MM.1S (cell line): Measurements from ENCODE around the gene GJB5.

Experiments
- DNase-seq: peaks from one replicate; pipeline ENCODE4 v3.0.0-alpha.2; 2015
- H2AFZ ChIP-seq: fragments of 300-600 bp; sonication (generic); 2 replicates; pipeline ENCODE4 v1.6.0; 2016; ENCODE audit warnings: antibody characterized with exemption, low read length
- H3F3A ChIP-seq: fragments of 300-600 bp; sonication (generic); 2 replicates; pipeline ENCODE4 v1.6.1; 2016; ENCODE audit warnings: mild to moderate bottlenecking, antibody characterized with exemption, low read length, moderate library complexity, mixed read lengths; ENCODE audit not compliant: insufficient read depth
- H3K27ac ChIP-seq: fragments of 300-600 bp; sonication (generic); 2 replicates; pipeline ENCODE4 v1.5.1; 2016; ENCODE audit warnings: mild to moderate bottlenecking, low read length
- H3K27me3 ChIP-seq: fragments of 300-600 bp; sonication (generic); replicated peaks from 2 replicates; pipeline ENCODE4 v1.6.0; 2016; ENCODE audit warnings: low read length; ENCODE audit not compliant: insufficient read depth
- H3K36me3 ChIP-seq: fragments of 300-600 bp; sonication (generic); replicated peaks from 2 replicates; pipeline ENCODE4 v1.6.1; 2016; ENCODE audit warnings: mild to moderate bottlenecking, low read length, mixed read lengths; ENCODE audit not compliant: insufficient read depth
- H3K4me1 ChIP-seq: fragments of 300-600 bp; sonication (generic); 2 replicates; pipeline ENCODE4 v1.6.1; 2016; ENCODE audit warnings: low read length, mixed read lengths
- H3K4me2 ChIP-seq: fragments of 300-600 bp; sonication (generic); 2 replicates; pipeline ENCODE4 v1.6.0; 2016; ENCODE audit warnings: low read depth, low read length
- H3K4me3 ChIP-seq: fragments of 300-600 bp; sonication (generic); 2 replicates; pipeline ENCODE4 v1.5.1; 2016; ENCODE audit warnings: low read length, mixed read lengths
- H3K79me2 ChIP-seq: fragments of 300-600 bp; sonication (generic); 2 replicates; pipeline ENCODE4 v1.6.1; 2016; ENCODE audit warnings: mixed run types, low read length, mixed read lengths
- H3K9ac ChIP-seq: fragments of 300-600 bp; sonication (generic); 2 replicates; pipeline ENCODE4 v1.6.1; 2016; ENCODE audit warnings: low read length, mixed read lengths
- H3K9me2 ChIP-seq: fragments of 300-600 bp; sonication (generic); replicated peaks from 2 replicates; pipeline ENCODE4 v1.6.1; 2016; ENCODE audit warnings: mild to moderate bottlenecking, low read length, mixed read lengths; ENCODE audit not compliant: insufficient read depth
- H3K9me3 ChIP-seq: fragments of 300-600 bp; sonication (generic); replicated peaks from 2 replicates; pipeline ENCODE4 v1.6.1; 2016; ENCODE audit warnings: mild to moderate bottlenecking, low read length, mixed read lengths; ENCODE audit not compliant: insufficient read depth
- H4K20me1 ChIP-seq: fragments of 300-600 bp; sonication (generic); 2 replicates; pipeline ENCODE4 v1.6.1; 2016; ENCODE audit warnings: mild to moderate bottlenecking, low read length, moderate library complexity, mixed read lengths; ENCODE audit not compliant: insufficient read depth
- CTCF ChIP-seq: fragments of 300-600 bp; sonication (generic); IDR thresholded peaks from 2 replicates; pipeline ENCODE4 v1.5.1; 2016; ENCODE audit warnings: antibody characterized with exemption, low read length, mixed read lengths
- EZH2 ChIP-seq: fragments of 300-600 bp; sonication (generic); optimal IDR thresholded peaks from 2 replicates; pipeline ENCODE3; 2017; ENCODE audit warnings: low read depth, mild to moderate bottlenecking, antibody characterized with exemption, low read length, mixed read lengths
- EZH2phosphoT487 ChIP-seq: fragments of 300-600 bp; sonication (generic); IDR thresholded peaks from 2 replicates; pipeline ENCODE4 v1.6.1; 2018; ENCODE audit warnings: antibody characterized with exemption, low read length

Gene GJB5

GRCh38 chr1:34739613-34740012 lies 15.2 kb upstream of the GJB5 start:
- no peak overlapping the region for H3K4me2 ChIP-seq
- no peak for TF ChIP-seq CTCF
- TF ChIP-seq EZH2: no peak
- TF ChIP-seq EZH2phosphoT487: no peak
- no peaks in the 10 kb centered on the region for H3K36me3 ChIP-seq

GRCh38 chr1:34740161-34740868 lies 14.5 kb upstream of the GJB5 start:
- no peak overlapping the region for H3K4me3 ChIP-seq
- no peaks in the 10 kb centered on the region for H3K36me3 ChIP-seq
- H3K4me2 ChIP-seq: no peak overlapping the region
- H3K9me3 ChIP-seq: no peaks in the 10 kb centered on the region
- TF ChIP-seq EZH2 (no peak), EZH2phosphoT487 (no peak), CTCF (no peak)
- H3F3A ChIP-seq: no peaks in the 10 kb centered on the region
- peaks cover 63% of the 10 kb centered on the region for H3K27me3 ChIP-seq
- H3K79me2 ChIP-seq: no peaks in the 10 kb centered on the region
- no peaks in the 10 kb centered on the region for H3K4me1 ChIP-seq
- no peaks in the 10 kb centered on the region for H4K20me1 ChIP-seq
- H2AFZ ChIP-seq: no peak overlapping the region
- no peak for DNase-seq
- H3K27ac ChIP-seq: no peak overlapping the region
- H3K9ac ChIP-seq: no peak overlapping the region
- no peaks in the 10 kb centered on the region for H3K9me2 ChIP-seq

More at GRCh38 chr1:34739613-34740012, 15.2 kb upstream of the GJB5 start:
- H4K20me1 ChIP-seq: no peaks in the 10 kb centered on the region
- no peak overlapping the region for H3K9ac ChIP-seq
- no peaks in the 10 kb centered on the region for H3K9me3 ChIP-seq
- H3K79me2 ChIP-seq: no peaks in the 10 kb centered on the region
- H3K9me2 ChIP-seq: no peaks in the 10 kb centered on the region
- H3K4me1 ChIP-seq: no peaks in the 10 kb centered on the region
- H2AFZ ChIP-seq: no peak overlapping the region
- H3K27me3 ChIP-seq: peaks cover 66% of the 10 kb centered on the region
- no peak overlapping the region for H3K27ac ChIP-seq
- no peaks in the 10 kb centered on the region for H3F3A ChIP-seq
- no peak overlapping the region for H3K4me3 ChIP-seq
- no peak for DNase-seq

- Histone ChIP-seq H3K4me1 (no peaks in the 10 kb centered on the region), H3K9me2 (no peaks in the 10 kb centered on the region), H3K4me2 (no peak overlapping the region), H3K27ac (no peak overlapping the region), H3K79me2 (no peaks in the 10 kb centered on the region), H3F3A (no peaks in the 10 kb centered on the region), H3K4me3 (no peak overlapping the region), H3K9me3 (no peaks in the 10 kb centered on the region), H3K36me3 (no peaks in the 10 kb centered on the region), H3K27me3 (peaks cover 58% of the 10 kb centered on the region), H2AFZ (no peak overlapping the region), H4K20me1 (no peaks in the 10 kb centered on the region), H3K9ac (no peak overlapping the region)
- TF ChIP-seq CTCF: peak; percentile 91
- TF ChIP-seq EZH2: no peak
- TF ChIP-seq EZH2phosphoT487: no peak
- peak; percentile 66 for DNase-seq
These were observed 12.1 kb upstream of the GJB5 start for GRCh38 chr1:34742667-34743270.
